ENCODE measurements around the gene HSPB3. TPM values are rescaled to one million over a fixed set of nuclear protein-coding genes. Genes with fewer than 3 reads are reported as not detected.

Gene HSPB3
- total and polyA plus RNA-seq, 2 of the 4 experiments (the other 2 are of a cell fraction): 0.31 to 0.54 TPM

GRCh38 chr5:54438620-54439389, 16.7 kb upstream of the HSPB3 start:
- no peaks in the 10 kb centered on the region for H3K9me3 ChIP-seq (ENCODE audit: control insufficient read depth, insufficient read depth, low read length)
- no peak overlapping the region for H3K4ac ChIP-seq (ENCODE audit: low read depth, low read length)
- no peaks in the 10 kb centered on the region for H4K20me1 ChIP-seq (ENCODE audit: insufficient read depth, low read length)
- no peak overlapping the region for H3K9ac ChIP-seq (ENCODE audit: low read depth, low read length)
- H3K4me1 ChIP-seq (ENCODE audit: control insufficient read depth, insufficient read depth, low read length): no peaks in the 10 kb centered on the region
- no peak overlapping the region for H4K8ac ChIP-seq (ENCODE audit: low read depth in 2 of 2, low read length in 2 of 2)
- H2BK5ac ChIP-seq (ENCODE audit: low read depth, low read length, poor library complexity, severe bottlenecking): no peak overlapping the region
- H3K23ac ChIP-seq (ENCODE audit: low read depth, low read length): no peak overlapping the region
- H3K4me3 ChIP-seq (ENCODE audit: insufficient read depth, low read depth, low read length): no peak overlapping the region
- no peak overlapping the region for H2BK120ac ChIP-seq (ENCODE audit: low read depth, low read length)
- H4K91ac ChIP-seq (ENCODE audit: insufficient read depth, low read depth, low read length): no peak overlapping the region
- no peak overlapping the region for H2AFZ ChIP-seq (replicated peaks; ENCODE audit: low read length, poor library complexity)
- H3K27ac ChIP-seq (ENCODE audit: insufficient read depth, low read length): no peak overlapping the region
- TF ChIP-seq ELK1 (IDR thresholded peaks at IDR 0.05; ENCODE audit: borderline replicate concordance, low read depth, low read length) (no peak), RFX5 (IDR thresholded peaks at IDR 0.05; ENCODE audit: low read depth, low read length) (no peak), SMC3 (IDR thresholded peaks at IDR 0.05; ENCODE audit: low read depth, low read length) (no peak), CTCF (conservative IDR thresholded peaks at IDR 0.05; ENCODE audit: low read depth, low read length) (no peak), MXI1 (IDR thresholded peaks at IDR 0.05; ENCODE audit: borderline replicate concordance, low read depth, low read length) (no peak), CHD1 (IDR thresholded peaks at IDR 0.05; ENCODE audit: low read depth, low read length) (no peak), NFE2L2 (IDR thresholded peaks at IDR 0.05; ENCODE audit: low read depth, low read length) (no peak), MAFK (IDR thresholded peaks at IDR 0.05; ENCODE audit: low read depth, low read length) (no peak), RAD21 (IDR thresholded peaks at IDR 0.05; ENCODE audit: low read length) (no peak), BHLHE40 (IDR thresholded peaks at IDR 0.05; ENCODE audit: low read depth, low read length) (no peak)
- no peak overlapping the region for H2BK20ac ChIP-seq (ENCODE audit: low read depth, low read length)
- no peak overlapping the region for H3K4me2 ChIP-seq (ENCODE audit: low read depth, low read length)
- H3K56ac ChIP-seq (ENCODE audit: extremely low read depth, insufficient read depth, low read length): no peak overlapping the region
- no peaks in the 10 kb centered on the region for H3K9me1 ChIP-seq (ENCODE audit: insufficient read depth, low read length)
- H3K18ac ChIP-seq (ENCODE audit: low read depth, low read length): no peak overlapping the region
- H2BK15ac ChIP-seq (ENCODE audit: low read depth, low read length): no peak overlapping the region
- H3K79me1 ChIP-seq (ENCODE audit: low read depth in 1 of 2, low read length in 2 of 2): no peaks in the 10 kb centered on the region
- no peak for ATAC-seq (ENCODE audit: low read depth)
- H2AK9ac ChIP-seq (replicated peaks; ENCODE audit: low read depth, low read length, poor library complexity): no peak overlapping the region
- no peak overlapping the region for H4K5ac ChIP-seq (ENCODE audit: low read depth, low read length)
- in situ Hi-C loops (cut with MboI; ENCODE audit: low sequenced_read_pairs): no loop called here
- no peak for DNase-seq
- peaks cover 24% of the 10 kb centered on the region for H3K27me3 ChIP-seq (ENCODE audit: control insufficient read depth, insufficient read depth, low read length)
- ChIA-PET CTCF (interaction anchor here (0.9 to 1.0 kb wide), 2 partner anchors 32 to 195 kb away, joined by 3 to 4 read pairs; no protein-coding TSS in a partner anchor), POLR2A (ENCODE audit: unreplicated experiment) (no interaction called here)
- H3K36me3 ChIP-seq (ENCODE audit: control insufficient read depth, insufficient read depth, low read length): no peaks in the 10 kb centered on the region
- no peak overlapping the region for H2AK5ac ChIP-seq (ENCODE audit: low read depth, low read length)
- 71% methylated on average over 1 of the region's 7 CpGs; no CpG with 5 or more reads in 1 of the 2 experiments for WGBS, 2 experiments (ENCODE audit: extremely low coverage in 2 of 2, insufficient read length in 1 of 2)
- intact Hi-C loops (cut with micrococcal nuclease): no loop called here
- dilution Hi-C loops (cut with HindIII; ENCODE audit: low sequenced_read_pairs, unreplicated experiment): no loop called here
- BruUV-seq (replicated peaks): no TSS peak
- H3K14ac ChIP-seq (replicated peaks; ENCODE audit: low read depth, low read length): no peak overlapping the region
